HG02798 (cell line): Measurements from ENCODE around the gene SSTR3.

Experiments
- ATAC-seq: cut with Tn5 transposase; IDR thresholded peaks from one replicate; pipeline ENCODE4 v1.9.1; 2021; ENCODE audit warnings: mild to moderate bottlenecking; ENCODE audit not compliant: unreplicated experiment, poor library complexity

Gene SSTR3

GRCh38 chr22:37198258-37199102 lies 13.8 kb downstream of the SSTR3 start:
- ATAC-seq: peak; percentile 27

GRCh38 chr22:37197451-37198257 lies 14.6 kb downstream of the SSTR3 start:
- ATAC-seq: no peak

GRCh38 chr22:37196539-37197450 lies 15.5 kb downstream of the SSTR3 start:
- ATAC-seq: no peak

GRCh38 chr22:37195921-37196320 lies 16.4 kb downstream of the SSTR3 start:
- ATAC-seq: no peak

- no peak for ATAC-seq
Observed at GRCh38 chr22:37194750-37195149, 17.5 kb downstream of the SSTR3 start.

- no peak for ATAC-seq
Observed at GRCh38 chr22:37193629-37194191, 18.6 kb downstream of the SSTR3 start.

- no peak for ATAC-seq
Observed at GRCh38 chr22:37192741-37193140, 19.5 kb downstream of the SSTR3 start.

GRCh38 chr22:37192204-37192603 lies 20.1 kb downstream of the SSTR3 start:
- ATAC-seq: no peak

- no peak for ATAC-seq
Observed at GRCh38 chr22:37190262-37190780, 22.0 kb downstream of the SSTR3 start.

- no peak for ATAC-seq
Observed at GRCh38 chr22:37188901-37189466, 23.3 kb downstream of the SSTR3 start.

GRCh38 chr22:37187891-37188761 lies 24.2 kb downstream of the SSTR3 start, which contains the start of gene C1QTNF6:
Gene C1QTNF6 (minus strand): TSS chr22:37188247. CDS start chr22:37188213, 34 bp downstream.
- ATAC-seq: no peak

- no peak for ATAC-seq
Observed at GRCh38 chr22:37187552-37187890, 24.8 kb downstream of the SSTR3 start.

- no peak for ATAC-seq
Observed at GRCh38 chr22:37186997-37187522, 25.2 kb downstream of the SSTR3 start.

- no peak for ATAC-seq
Observed at GRCh38 chr22:37186228-37186996, 25.9 kb downstream of the SSTR3 start.

- no peak for ATAC-seq
Observed at GRCh38 chr22:37185646-37186227, 26.5 kb downstream of the SSTR3 start.

- no peak for ATAC-seq
Observed at GRCh38 chr22:37184816-37185541, 27.3 kb downstream of the SSTR3 start.

- ATAC-seq: no peak
Observed at GRCh38 chr22:37184380-37184755, 27.9 kb downstream of the SSTR3 start.
